Stimulated activated CD8-positive, alpha-beta memory T cell treated with anti-CD3 and anti-CD28 coated beads, Interleukin-12 subunit alpha, Interleukin-12 subunit beta, amount 100 ng/mL, for 24 hours (primary cell): ENCODE data around the gene IGF1.
"Not testable (repeated sequence)": the region's sequence is repeated elsewhere in the genome, so short reads cannot be mapped to it uniquely, and the experiment has no call there.

ENCODE experiments used
- DNase-seq: peaks from one replicate; pipeline ENCODE4 v3.0.0-alpha.2; 2020; ENCODE audit errors: extremely low read depth

Gene IGF1

DNA sequence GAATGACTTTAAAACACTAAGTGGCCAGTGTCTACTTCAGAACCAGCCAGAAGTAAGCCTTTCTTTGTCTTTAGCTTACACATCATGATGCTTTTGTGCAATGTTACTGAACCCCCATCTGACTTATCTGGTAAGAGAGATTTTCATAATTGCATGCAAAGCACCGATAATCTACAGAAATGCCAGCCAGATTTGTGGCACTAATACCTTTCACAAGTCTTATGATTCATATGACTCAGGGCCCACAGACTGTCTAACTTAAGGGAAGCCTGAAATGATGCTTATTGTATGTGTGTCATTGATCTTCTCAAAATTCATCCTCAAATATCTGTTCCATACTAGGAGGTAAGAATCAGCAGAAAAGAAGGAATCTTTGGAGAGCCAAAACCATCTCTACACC lies 18.0 kb downstream of the IGF1 start:
- DNase-seq: no peak

DNA sequence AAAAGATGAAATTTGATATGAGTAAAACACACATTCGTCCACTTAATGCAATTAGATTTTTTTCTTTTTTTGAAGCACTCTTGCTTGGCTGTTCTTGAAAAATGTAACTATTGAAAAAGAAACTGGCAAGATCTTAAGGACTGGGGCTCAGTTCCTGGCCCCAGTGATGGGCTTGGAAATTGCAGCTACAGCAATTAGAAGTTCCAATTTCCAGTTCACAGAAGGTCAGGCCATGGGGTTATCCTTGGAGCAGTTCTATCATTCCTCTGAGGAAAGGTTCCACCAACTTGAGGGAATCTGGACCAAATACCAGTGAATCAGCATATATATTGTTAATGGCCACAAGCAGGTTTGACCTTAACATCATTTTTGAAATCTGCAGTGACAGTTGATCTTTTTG lies 18.9 kb downstream of the IGF1 start:
- DNase-seq: no peak

DNA sequence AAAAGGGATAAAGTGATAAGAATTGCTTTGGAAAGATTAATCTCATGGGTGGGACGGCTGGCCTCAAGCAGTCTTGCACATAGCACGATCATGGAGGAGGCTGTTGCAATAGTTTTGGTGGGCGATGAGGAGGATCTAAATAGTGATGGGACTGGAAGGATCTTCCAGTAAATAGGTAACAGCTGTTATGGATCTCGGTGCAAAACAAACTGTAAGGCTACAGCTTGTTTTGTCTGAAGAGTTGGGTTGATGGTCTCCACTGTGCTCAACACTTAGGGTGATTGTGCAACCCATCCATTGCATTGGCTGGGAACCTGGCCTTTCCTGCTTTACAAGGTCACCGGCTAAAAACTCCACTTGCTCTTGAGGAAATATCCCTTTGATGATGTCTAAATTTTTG lies 21.0 kb downstream of the IGF1 start:
- DNase-seq: no peak

DNA sequence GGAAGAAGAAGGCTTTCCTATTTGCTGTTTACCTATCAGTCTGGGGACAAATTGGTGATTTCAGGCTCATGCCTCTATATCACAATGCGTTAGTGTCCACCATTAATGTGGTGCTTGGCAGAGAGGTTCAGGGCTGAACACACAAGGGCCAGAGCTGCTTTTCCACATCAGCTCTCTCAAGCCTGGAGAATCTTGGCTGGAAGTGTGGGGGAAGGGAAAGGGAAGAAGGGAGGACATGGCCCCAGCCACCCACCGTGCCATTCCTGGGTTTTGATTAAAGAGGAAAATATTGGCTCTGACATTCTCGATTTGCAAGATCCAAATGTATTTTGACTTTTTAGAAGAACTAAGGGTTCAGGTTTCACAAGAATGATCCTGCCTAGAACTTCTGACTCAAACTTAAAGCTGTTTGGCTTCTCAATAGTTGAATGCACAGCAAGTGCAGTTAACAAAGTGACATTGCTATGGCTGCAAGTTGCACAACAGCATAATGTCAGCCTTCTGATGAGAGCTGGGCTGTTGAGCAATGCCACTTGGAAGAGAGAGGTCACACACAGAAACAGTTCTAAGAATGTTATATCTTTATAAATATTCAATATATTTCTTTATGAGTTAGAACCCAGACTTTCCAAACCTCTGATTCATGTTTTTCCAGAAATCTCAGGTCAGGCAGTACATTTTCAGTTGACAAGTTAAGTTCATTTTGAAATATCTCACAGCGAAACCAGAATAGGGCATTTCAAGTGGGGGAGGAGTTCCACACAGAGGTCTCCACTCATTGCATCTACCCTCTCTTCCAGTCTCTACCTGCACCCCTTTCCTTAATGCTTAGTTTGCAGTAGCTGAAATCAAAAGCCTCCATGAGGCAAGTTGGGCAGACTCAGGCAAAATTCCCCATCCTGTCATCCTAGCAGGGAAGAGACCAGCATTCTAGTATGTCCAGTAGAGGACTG lies 25.3 kb downstream of the IGF1 start:
- no peak for DNase-seq

DNA sequence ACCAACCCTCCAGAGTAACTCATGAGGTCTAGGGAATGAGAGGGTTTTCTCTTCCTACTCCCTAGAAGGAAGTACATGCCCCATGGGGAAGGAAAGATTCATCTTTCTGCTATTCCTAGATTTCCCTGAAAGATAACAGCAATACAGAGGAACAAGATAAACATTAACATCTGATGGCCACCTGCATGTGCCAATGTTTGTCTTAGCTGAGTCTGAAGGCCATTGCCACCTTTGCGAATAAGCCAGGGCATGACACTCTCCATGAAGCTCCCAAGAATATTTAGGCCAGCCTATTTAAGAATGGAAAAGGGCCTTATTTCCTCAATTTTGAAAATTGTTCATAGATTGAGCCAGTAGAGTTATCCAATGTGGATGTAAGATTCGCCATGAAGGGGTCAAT lies 26.0 kb downstream of the IGF1 start:
- DNase-seq: no peak

DNA sequence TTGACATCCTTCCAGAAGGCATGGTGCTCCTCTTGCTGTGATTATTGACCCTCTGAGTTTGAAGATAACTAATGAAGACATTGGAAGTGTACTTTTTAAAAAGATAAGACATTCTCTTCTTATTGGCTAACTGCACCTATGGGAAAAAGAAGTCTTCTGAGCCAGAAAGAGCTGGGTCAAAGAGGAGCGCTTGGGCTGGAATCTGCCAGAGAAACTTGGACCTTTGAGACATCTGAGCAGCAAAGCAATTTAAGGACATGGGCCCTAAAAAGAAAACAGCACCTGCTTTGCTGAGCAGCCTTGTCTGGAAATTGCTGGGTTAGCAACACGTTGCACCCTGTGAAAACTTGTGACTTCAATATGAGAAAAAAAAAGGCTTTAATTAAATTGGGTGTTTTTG lies 27.8 kb downstream of the IGF1 start:
- DNase-seq: no peak

DNA sequence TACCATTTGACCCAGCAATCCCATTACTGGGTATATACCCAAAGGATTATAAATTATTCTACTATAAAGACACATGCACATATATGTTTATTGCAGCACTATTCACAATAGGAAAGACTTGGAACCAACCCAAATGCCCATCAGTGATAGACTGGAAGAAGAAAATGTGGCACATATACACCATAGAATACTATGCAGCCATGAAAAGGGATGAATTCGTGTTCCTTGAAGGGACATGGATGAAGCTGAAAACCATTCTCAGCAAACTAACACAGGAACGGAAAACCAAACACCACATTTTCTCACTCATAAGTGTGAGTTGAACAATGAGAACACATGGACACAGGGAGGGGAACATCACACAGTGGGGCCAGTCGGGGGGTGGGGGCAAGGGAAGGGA lies 31.3 kb downstream of the IGF1 start:
- not testable (repeated sequence) for DNase-seq

DNA sequence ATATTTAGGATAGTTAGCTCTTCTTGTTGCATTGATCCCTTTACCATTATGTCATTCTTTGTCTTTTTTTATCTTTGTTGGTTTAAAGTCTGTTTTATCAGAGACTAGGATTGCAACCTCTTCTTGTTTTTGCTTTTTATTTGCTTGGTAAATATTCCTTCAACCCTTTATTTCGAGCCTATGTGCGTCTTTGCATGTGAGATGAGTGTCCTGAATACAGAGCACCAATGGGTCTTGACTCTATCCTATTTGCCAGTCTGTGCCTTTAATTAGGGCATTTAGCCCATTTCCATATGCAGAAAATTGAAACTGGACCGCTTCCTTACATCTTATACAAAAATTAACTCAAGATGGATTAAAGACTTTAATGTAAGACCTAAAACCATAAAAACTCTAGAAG lies 32.9 kb downstream of the IGF1 start:
- not testable (repeated sequence) for DNase-seq

DNA sequence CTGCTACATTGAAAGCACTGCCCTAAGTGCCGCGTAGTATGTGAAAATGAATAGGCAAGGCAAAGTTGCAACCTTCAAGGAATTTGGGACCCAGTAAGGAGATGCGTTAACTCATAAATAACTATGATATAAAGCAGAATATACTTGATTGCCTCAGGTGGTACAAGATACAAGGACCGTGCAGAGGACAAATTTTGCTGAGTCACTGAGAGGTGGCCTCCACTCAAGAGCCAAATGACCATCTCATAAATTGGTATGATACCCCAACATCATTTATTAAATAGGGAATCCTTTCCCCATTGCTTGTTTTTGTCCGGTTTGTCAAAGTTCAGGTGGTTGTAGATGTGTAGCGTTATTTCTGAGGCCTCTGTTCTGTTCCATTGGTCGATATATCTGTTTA lies 35.7 kb downstream of the IGF1 start:
- no peak for DNase-seq

DNA sequence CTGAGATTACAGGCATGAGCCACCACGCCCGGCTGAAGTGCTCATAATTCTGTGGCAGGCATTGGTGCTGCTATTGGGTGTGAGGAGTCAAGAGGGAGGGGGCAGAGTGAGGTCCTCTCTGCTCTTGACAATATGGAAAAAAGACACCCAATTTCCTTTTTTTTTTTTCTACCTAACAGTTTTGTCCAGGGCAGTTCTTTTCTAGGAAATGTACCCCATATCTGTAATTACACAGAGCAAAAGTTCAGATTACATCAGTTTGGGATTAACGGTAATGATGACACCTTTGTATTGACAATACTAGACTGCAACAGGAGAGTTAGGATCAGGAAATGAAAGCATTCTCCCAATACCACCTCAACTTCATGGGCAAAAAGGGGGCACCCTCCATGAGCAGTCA lies 36.3 kb downstream of the IGF1 start:
- no peak for DNase-seq

DNA sequence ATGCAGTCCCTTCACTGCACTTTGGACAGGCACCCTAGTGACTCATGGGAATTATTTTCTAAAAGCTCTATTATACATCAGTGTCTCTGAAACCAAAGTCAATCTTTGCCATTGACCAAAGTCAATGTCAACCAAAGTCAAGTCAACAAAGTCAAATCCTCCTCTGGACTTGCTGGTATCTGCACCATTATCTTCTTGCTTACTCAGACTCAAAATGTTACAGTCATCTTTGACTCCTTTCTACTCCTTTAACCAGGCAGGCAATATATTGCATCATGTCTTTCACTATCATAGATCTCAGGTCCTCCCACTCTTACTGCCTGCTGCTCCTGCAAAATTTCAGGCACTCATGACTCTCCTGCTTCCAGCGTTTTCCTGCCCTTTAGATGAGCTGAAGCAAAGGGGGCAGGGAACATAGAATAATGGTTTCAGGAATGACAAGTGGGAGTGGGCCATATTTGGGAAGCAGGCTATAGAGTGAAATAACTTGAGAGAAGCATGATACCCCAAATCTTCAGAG lies 39.2 kb downstream of the IGF1 start:
- no peak for DNase-seq

DNA sequence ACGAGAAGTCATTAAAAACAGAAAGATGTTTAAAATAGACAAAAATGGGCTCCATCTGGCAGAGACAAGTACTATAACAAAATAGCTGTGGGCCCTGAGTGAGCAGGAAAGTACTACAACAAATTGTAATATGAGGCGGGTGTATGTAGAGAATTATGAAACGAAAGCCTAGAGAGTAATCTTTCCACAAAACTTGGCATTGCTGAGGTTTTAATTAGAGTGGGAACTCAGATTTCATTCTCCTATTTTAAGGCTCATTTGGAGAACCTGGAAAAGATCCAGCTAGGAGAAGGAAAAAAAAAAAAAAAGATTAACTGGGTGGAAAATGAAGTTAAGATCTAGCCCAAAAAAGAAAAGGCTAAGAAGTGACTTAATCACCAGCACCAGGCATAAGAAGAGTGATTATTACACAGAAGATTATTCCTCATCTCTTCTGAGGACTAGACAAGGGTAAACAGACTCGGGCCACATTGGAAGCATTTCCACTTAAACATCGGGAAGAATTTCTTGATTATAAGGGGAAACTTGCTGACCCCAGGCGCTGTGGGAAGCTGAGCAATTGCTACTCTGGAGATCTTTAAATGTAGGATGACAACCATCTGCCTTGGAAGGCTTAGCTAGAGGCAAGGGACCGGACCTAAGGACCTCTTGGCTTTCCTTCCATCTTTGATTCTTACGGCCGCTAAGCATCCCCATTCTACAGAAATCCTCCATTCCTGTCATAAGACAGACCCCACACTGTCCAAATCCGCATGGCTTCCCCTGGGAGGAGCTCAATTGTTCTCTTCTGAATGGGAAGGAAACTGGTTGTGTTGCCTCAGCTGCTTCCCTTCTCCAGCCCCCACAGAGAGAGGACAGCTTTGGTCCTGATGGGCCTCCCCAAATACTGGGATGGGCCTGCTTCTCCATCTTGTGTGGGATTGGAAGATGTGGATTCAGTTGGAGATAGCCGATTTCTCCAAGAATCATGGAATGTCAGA lies 40.6 kb downstream of the IGF1 start:
- DNase-seq: no peak

DNA sequence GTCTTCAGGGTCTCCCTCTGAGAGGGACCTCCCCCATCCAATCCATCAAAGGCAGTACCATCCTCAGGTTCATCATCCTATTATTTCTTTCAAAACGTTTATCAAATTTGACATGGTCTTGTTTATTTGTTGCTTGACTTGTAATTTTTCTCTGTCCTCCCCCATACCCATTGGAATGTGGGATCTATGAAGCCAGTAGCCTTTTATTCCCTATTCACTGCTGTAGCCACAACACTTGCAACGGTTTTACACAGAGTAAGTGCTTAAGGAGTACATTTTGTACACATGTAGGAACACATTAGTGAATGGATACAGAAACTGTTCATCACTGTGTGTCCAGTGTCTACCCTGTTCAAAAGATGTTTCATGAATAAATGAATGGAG lies 41.5 kb downstream of the IGF1 start:
- DNase-seq: no peak

DNA sequence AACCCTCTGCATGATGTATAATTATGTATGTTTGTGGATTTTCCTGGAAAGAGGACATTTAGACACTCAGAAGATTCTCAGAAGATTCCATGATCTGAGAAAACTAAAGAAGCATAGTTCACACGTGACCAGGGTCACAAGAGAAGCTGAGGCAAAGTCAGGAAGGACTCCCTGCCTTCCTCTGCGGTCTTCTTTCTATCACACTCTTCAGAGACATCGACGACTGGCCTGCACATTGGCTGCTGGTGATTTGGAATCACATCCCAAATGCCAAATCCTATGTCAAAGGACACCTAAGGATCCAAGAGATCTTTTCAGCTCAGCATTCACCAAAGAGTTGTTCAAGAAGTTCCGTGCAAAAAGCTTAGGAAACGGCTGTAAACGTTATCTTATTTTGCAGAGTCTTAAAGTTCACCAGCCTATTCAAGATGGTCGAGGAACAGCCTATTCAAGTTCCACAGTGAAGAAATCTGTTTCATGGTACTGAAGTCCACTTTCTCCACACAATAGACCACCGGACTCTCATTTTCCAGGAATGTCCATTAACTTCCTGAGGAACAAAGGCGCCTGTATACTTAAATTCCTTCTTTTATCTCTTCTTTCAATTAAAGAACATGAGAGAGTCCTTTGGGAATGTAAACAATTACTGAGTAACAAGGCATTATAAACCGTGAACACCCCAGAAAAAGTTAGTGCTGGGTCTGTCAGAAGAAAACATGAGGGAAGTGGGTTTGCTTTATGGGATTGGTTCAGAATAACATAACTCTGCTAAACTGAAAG lies 42.1 kb downstream of the IGF1 start:
- no peak for DNase-seq

DNA sequence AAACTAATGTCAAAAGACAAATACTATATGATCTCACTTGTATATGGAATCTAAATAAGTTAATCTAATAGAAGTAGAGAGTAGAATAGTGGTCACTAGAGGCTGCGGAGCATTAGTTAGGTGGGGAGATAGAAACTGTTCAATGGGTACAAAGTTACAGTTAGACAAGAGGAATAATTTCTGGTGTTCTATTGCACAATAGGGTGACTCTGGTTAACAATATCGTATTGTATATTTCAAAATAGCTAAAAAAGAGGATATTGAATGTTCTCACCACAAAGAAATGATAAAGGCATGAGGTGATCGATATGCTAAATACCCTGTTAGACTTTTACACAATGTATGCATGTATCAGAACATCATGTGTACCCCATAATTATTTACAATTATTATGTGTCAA lies 42.9 kb downstream of the IGF1 start:
- DNase-seq: no peak

DNA sequence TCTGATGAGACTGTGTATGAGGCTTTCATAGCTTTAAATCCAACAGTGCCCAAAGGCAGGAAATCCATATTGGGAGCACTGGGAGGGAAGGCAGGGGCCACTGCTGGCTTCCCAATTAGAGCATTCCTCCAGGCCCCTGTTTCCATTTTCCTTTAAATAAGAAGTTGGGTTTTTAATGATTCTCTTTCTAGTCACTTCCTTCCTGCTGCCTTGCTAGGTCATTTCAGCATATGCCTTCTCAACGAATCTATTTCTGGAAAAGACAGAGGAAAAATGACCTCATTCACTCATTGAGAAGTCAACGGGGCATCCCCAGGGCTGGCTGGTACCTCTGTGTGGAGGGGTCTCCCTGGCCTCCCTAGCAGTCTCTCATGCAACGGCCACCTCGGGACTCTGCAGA lies 43.5 kb downstream of the IGF1 start:
- DNase-seq: no peak

DNA sequence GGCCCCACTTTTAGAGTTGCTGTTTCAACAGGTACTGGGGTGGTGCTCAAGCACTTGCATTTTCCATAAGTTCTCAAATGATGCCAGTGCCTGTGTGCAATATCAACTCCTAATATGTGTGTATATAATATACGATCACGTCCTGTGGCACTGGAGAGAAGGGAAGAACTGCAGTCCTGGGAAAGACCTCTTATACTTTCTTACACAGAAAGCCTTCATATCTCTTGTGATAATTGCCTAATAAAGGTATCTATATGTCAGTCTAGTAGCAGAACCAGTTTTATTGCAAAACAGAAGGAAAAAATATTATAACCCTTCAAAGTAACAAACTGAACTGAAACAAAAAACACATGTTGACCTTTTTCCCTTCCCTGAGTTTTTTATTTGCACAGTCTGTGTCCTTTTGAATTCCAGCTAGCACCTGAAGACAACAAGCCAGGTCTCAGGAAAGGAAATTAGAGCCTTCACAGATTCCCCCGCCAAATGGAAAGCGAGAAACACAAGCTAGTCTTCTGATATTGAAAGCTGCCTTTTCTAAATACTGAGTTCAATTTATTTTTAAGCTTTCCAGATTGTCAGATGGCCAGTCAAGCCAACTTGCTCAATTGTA lies 44.4 kb downstream of the IGF1 start:
- no peak for DNase-seq

DNA sequence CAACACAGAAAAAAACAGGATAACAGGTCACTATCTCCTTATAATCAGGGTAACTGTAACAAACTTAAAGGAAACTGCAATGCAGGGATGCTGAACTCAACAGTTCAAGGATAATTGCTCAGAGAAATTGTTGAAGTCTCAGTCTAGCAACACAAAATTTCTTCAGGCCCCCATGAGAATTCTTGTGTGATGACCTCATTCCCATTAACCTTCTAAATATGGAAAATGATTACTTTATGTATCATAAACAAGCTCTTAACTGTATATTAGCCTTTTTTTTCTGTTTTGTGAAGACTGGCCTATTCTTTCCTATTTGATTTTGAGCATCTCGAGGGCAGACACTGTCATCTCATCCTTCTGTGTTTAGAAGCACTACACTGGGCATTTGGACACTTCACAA lies 47.1 kb downstream of the IGF1 start:
- no peak for DNase-seq

DNA sequence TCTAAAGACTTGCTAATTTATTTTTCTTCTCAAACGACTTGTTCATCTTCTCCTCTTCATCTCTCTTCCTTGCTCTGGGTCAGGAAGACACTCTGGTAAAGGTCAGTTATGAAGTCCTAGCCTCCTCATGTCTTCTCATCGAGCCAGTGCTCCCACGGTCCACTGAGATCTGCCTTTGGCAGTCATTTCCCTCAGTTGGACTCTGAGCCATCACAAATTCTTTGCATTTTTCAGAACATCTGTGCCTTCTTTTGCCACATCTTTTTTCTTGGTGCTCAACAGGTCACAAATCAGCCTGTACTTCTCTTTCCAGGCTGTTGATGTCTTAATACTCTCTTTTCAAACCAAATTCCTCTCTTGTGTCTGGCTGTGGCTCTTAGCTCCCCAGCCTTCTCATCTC lies 49.7 kb downstream of the IGF1 start:
- DNase-seq: no peak

DNA sequence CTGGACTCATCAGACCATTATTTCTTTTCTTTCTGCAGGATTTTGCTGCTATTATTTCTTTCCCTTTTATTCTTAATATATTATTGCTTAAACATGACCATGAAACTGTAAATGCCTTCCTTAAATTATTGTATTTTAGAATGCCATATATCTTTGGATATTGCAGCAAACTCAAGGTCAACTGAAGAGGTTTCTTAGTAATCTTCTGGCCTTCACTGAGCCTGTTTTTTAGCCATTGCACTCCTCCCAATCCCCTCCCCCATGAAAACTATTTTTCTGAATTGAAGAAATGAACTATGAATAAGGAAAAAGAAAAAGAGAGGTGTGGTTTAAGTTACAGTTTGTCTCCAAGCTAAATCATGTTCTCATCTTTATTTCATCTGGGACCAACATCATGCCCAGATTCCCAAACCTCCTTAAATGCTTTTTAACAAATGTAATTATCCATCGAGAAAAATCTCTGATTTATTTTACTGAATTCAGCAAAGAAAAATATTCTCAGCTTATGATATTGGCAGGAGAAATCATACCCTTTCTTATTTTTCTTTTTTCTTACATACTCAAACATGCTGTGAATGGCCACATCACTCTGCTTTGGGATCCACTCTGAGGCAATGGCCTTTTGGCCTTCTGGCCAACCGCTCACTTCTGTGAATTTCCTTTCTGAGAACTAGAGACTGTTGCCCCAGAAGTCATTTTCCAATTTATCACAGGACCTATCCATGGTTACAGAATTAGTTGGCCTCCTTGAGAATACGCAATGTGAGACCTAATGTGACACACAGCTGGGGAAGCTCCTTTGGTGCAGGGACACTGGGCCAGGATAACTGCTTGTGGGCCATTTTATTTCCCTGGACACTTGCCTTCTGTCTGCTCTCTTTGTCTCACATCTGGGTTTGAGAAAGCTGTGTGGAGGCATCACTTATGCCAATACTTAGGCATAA lies 50.9 kb downstream of the IGF1 start:
- DNase-seq: no peak
